Left lung (tissue), 10 donors: ENCODE data around the gene VWA5B2. TPM values are rescaled to one million over a fixed set of nuclear protein-coding genes. Genes with fewer than 3 reads are reported as not detected.

Source experiments
- ATAC-seq: fragments of 200-7000 bp; cut with Tn5 transposase; one replicate; pipeline ENCODE4 v1.9.1; 2020; ENCODE audit warnings: moderate library complexity
- DNase-seq, 4 donors: peaks; one replicate each; pipeline ENCODE4 v3.0.0-alpha.2; 2013 to 2020
- H3K27ac ChIP-seq, 2 donors: fragments of 200-600 bp; sonication (generic) in 1 of 2; one replicate each; pipeline versions ENCODE4 v1.5.0 to v1.8.0; 2020 to 2021
- H3K27me3 ChIP-seq, 2 donors: fragments of 200-600 bp; sonication (generic) in 1 of 2; one replicate each; pipeline versions ENCODE4 v1.5.0 to v1.8.0; 2020 to 2021
- H3K36me3 ChIP-seq, 2 donors: fragments of 200-600 bp; sonication (generic) in 1 of 2; one replicate each; pipeline versions ENCODE4 v1.5.0 to v1.8.0; 2020 to 2021
- H3K4me1 ChIP-seq, 2 donors: fragments of 200-600 bp; one replicate each; pipeline ENCODE4 v1.8.0; 2021
- H3K4me3 ChIP-seq, 2 donors: fragments of 200-600 bp; sonication (generic) in 1 of 2; one replicate each; pipeline versions ENCODE4 v1.5.0 to v1.8.0; 2020 to 2021; ENCODE audit warnings: mild to moderate bottlenecking in 1 of 2
- H3K9me3 ChIP-seq, 2 donors: fragments of 200-600 bp; sonication (generic) in 1 of 2; one replicate each; pipeline versions ENCODE4 v1.5.0 to v1.8.0; 2020 to 2021
- intact Hi-C, 2 donors: fragments of 100-400 bp; cut with DNase I; formaldehyde crosslinking; loops; one replicate each; pipeline versions ENCODE4 v1.11.2 to v1.14.2; 2022
- polyA plus RNA-seq, 6 donors: library from polyadenylated mRNA; unstranded; fragments of 120-200 nt; gene quantifications; one replicate each; pipeline ENCODE4 v1.2.1, GENCODE V29; 2013; ENCODE audit not compliant: insufficient read length in 6 of 6
- total RNA-seq, 2 donors: library from RNA; stranded (reverse); fragmentation: NEBNext Ultra II Directional; extraction: Animal tissue kit (Norgen Biotek cat#: 25700); gene quantifications; one replicate each; pipeline ENCODE4 v1.2.1, GENCODE V29; 2021
- TF ChIP-seq, protein P1 (sequence below), 2 donors: fragments of 200-600 bp; sonication (generic) in 1 of 2; IDR thresholded peaks; one replicate each; pipeline versions ENCODE4 v1.5.0 to v1.8.0; 2021; ENCODE audit warnings: antibody characterized with exemption in 2 of 2
- donor health status: DM: no; HTN: yes; CAD: no.
- donor health status: DM: no; HTN: no; CAD: no.

VWA5B2 gene
- total and polyA plus RNA-seq, 8 donors = 0.31 to 2.4 (median 1.4) TPM; not detected in 1

DNA sequence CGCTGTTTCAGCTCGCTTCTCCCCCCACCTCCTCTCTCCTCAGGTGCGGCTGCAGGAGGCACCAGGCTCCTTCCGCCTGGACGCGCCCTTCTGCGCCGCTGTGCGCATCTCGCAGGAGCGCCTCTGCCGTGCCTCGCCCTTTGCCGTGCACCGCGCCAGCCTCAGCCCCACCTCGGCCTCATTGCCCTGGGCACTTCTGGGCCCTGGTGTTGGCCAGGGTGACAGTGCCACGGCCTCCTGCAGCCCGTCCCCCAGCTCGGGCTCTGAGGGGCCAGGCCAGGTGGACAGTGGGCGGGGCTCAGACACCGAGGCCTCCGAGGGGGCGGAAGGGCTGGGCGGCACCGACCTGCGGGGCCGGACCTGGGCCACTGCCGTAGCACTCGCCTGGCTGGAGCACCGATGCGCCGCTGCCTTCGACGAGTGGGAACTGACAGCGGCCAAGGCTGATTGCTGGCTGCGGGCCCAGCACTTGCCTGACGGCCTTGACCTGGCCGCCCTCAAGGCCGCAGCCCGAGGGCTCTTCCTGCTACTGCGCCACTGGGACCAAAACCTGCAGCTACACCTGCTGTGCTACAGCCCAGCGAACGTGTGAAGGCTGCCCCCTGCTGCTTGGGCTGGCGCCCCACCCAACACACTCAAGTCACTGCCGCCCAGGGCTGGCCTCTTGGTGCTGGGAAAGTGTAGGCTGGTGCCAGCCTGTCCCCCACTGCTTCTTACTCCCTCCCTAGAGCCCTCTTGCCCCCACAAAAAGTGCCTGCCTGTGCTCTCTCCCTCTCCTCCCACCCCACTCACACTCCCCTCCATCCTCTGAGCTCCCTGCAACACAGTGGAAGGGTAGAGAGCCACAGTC lies 12.3 kb downstream of the VWA5B2 start:
- H3K4me1 ChIP-seq = peaks cover 0 to 7% of the 10 kb centered on the region in 2 donors
- peaks cover 0 to 41% of the 10 kb centered on the region in 2 donors for H3K36me3 ChIP-seq
- no peaks in the 10 kb centered on the region for H3K9me3 ChIP-seq
- ATAC-seq = peak; percentile 96
- H3K27ac ChIP-seq = no peak overlapping the region
- peak in 3 of 4 donors; percentile 49 to 82 (median 78) for DNase-seq
- H3K4me3 ChIP-seq = no peak overlapping the region
- intact Hi-C loops = no loop called here
- peaks cover 0 to 11% of the 10 kb centered on the region in 2 donors for H3K27me3 ChIP-seq
- TF ChIP-seq, protein P1, sequence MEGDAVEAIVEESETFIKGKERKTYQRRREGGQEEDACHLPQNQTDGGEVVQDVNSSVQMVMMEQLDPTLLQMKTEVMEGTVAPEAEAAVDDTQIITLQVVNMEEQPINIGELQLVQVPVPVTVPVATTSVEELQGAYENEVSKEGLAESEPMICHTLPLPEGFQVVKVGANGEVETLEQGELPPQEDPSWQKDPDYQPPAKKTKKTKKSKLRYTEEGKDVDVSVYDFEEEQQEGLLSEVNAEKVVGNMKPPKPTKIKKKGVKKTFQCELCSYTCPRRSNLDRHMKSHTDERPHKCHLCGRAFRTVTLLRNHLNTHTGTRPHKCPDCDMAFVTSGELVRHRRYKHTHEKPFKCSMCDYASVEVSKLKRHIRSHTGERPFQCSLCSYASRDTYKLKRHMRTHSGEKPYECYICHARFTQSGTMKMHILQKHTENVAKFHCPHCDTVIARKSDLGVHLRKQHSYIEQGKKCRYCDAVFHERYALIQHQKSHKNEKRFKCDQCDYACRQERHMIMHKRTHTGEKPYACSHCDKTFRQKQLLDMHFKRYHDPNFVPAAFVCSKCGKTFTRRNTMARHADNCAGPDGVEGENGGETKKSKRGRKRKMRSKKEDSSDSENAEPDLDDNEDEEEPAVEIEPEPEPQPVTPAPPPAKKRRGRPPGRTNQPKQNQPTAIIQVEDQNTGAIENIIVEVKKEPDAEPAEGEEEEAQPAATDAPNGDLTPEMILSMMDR (IDR thresholded peaks at IDR 0.05) = peak; percentile 26 to 53

DNA sequence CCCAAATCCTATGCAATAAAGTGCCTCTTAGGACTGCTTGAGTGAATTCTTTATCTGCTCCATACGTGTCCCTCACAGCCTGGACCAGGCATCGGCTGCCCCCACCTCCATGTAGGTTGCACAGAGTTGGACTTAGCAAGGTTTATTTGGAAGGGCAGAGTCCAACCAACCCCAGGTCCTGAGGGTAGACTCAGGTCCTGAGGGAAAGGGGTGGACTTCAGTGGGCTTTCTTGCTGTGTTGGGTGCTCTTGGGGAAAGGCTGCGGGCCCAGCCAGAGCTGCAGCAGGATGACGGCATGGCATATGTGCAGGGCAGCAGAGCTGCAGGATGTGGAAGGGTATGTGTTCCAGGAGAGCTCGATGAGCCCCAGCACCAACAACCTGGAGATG lies 12.9 kb downstream of the VWA5B2 start:
- TF ChIP-seq, protein P1 (IDR thresholded peaks at IDR 0.05) = no peak
- intact Hi-C loops = no loop called here
- Histone ChIP-seq H3K27ac (no peak overlapping the region), H3K36me3 (peaks cover 0 to 41% of the 10 kb centered on the region in 2 donors), H3K4me3 (no peak overlapping the region), H3K9me3 (no peaks in the 10 kb centered on the region), H3K4me1 (peaks cover 0 to 12% of the 10 kb centered on the region in 2 donors), H3K27me3 (peaks cover 0 to 7% of the 10 kb centered on the region in 2 donors)
- ATAC-seq = no peak
- DNase-seq = no peak

DNA sequence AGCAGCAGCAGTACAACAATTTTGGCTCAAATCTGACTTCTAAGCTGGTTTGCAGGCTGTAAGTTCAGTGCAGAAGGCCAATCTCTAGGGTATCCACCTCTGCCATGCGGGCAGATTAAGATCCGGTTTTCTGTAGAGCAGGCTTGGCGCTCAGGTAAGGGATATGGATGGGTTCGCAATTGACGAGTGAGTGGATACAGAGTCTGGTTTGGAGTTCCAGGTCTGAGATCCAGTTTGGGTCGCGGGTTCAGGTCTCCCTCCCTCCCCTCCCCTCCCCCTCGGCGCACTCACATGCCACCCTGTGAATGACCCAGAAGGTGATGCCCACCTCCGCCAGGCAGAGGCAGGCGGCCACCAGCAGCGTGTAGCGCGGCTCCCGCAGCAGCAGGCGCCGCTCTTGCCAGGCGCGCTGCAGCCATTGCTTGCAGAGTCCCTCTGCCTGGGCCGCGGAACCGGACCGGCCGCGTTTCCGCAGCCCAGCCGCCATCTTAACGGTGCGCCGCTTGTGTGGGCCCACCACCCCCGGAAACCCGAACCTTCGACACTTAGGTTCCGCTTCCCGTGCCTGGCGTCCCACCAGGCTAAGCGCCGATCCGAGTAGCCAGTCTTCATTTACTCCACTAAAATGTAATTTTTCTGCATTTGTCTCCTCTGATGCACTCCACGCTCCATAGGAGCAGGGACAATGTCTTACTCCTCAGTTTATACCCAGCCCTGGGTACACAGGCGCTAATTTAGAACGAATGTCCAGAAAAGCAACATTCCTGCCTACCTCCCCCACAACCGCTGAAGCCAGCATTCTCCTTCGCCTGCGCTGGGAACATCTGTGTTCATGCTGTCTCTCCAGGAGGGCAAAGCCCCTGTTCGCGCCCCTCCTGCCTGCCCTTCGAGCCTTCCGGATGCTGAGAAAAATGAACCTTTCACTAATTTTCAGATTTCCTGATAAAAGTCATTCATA lies 19.3 kb downstream of the VWA5B2 start, which contains the start of gene ALG3:
TSS of gene ALG3 (minus strand) at position 509 of the 958 bp plus-strand sequence. CDS start at position 487, 22 bp downstream.
- peak; percentile 85 for ATAC-seq
- DNase-seq = peak; percentile 85 to 93 (median 87)
- Histone ChIP-seq H3K9me3 (no peaks in the 10 kb centered on the region), H3K36me3 (peaks cover 0 to 21% of the 10 kb centered on the region in 2 donors), H3K4me3 (peak within 1 kb of the TSS; percentile 69 to 72), H3K27me3 (no peaks in the 10 kb centered on the region), H3K4me1 (peaks cover 0 to 27% of the 10 kb centered on the region in 2 donors), H3K27ac (peak within 1 kb of the TSS; percentile 73 to 91)
- intact Hi-C loops = no loop called here
- TF ChIP-seq, protein P1 (IDR thresholded peaks at IDR 0.05) = no peak

DNA sequence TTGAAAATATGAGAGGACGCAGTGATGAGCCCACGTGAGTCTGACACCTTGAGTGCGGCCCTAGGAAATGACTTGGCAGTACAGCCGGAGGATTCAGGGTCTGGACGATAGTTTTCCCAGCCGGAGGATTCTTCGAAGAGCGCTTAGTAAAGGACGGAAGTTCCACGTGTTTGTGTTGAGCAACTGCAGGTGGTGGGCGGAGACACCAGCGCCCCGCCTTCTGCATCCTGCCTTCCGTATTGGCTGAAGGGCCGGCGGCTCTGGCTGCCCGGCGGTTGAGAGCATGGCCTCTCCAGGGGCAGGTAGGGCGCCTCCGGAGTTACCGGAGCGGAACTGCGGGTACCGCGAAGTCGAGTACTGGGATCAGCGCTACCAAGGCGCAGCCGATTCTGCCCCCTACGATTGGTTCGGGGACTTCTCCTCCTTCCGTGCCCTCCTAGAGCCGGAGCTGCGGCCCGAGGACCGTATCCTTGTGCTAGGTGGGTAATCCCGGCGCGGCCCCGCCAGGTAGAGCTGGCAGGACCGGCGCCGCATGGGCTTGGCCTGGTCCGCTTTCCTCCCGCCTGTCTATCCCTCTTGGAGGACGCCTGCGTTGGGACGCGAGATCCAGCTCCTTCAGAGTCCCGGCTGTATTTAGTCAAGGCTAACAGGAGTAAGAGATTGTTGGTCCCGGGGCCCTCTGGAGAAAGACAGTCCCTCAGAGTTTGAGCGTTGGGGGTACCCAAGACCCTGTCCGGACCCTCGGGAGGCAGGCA lies 20.2 kb downstream of the VWA5B2 start, which contains the start of gene EEF1AKMT4:
TSS of gene EEF1AKMT4 (plus strand) at position 261 of the 755 bp plus-strand sequence. CDS start at position 284, 23 bp downstream.
- H3K27ac ChIP-seq = peak within 1 kb of the TSS; percentile 73 to 91

More for the DNA sequence above, 20.2 kb downstream of the VWA5B2 start, which contains the start of gene EEF1AKMT4:
- no peaks in the 10 kb centered on the region for H3K27me3 ChIP-seq
- TF ChIP-seq, protein P1 (IDR thresholded peaks at IDR 0.05) = peak in 1 of 2 donors; percentile 45
- H3K4me3 ChIP-seq = peak within 1 kb of the TSS; percentile 69 to 72
- peak; percentile 92 to 97 (median 96) for DNase-seq
- H3K4me1 ChIP-seq = peaks cover 0 to 27% of the 10 kb centered on the region in 2 donors
- H3K36me3 ChIP-seq = peaks cover 0 to 12% of the 10 kb centered on the region in 2 donors
- intact Hi-C loops = no loop called here
- H3K9me3 ChIP-seq = no peaks in the 10 kb centered on the region
- ATAC-seq = peak; percentile 98
